HepG2 (cell line): ENCODE measurements around the gene SLC2A5. TPM values are rescaled to one million over a fixed set of nuclear protein-coding genes. Genes with fewer than 3 reads are reported as not detected.

Source experiments
- ATF3 ChIP-seq: sonication (generic); formaldehyde crosslinking; IDR thresholded peaks from 2 replicates; pipeline ENCODE4 v1.4.0; 2020; ENCODE audit warnings: missing genetic modification reagents
- E2F5 ChIP-seq: sonication (generic); formaldehyde crosslinking; conservative IDR thresholded peaks from 2 replicates; pipeline ENCODE4 v1.4.0; 2020; ENCODE audit warnings: missing genetic modification reagents
- EP300 ChIP-seq, 3 experiments: sonication (generic) in 1 of 3; formaldehyde crosslinking in 1 of 3; IDR thresholded peaks; 2 replicates each; pipeline versions ENCODE4 v1.5.1 to v1.6.1; 2011 to 2020; ENCODE audit warnings: low read depth in 2 of 3, low read length in 2 of 3, borderline replicate concordance in 1 of 3, improper control_type of control experiment in 1 of 3, mild to moderate bottlenecking in 1 of 3, missing genetic modification reagents in 1 of 3, moderate library complexity in 1 of 3
- HOXA3 ChIP-seq: sonication (generic); formaldehyde crosslinking; IDR thresholded peaks from 2 replicates; pipeline ENCODE4 v1.5.0; 2020; ENCODE audit warnings: missing genetic modification reagents
- KMT2A ChIP-seq: sonication (generic); formaldehyde crosslinking; IDR thresholded peaks from 2 replicates; pipeline ENCODE4 v1.4.0; 2020; ENCODE audit warnings: missing genetic modification reagents
- MEIS2 ChIP-seq: sonication (generic); formaldehyde crosslinking; IDR thresholded peaks from 2 replicates; pipeline ENCODE4 v1.9.0; 2021; ENCODE audit warnings: mild to moderate bottlenecking, missing genetic modification reagents
- NBN ChIP-seq: fragments of 450-650 bp; conservative IDR thresholded peaks from 2 replicates; pipeline ENCODE4 v1.6.1; 2017
- NR2F1 ChIP-seq, 2 experiments: fragments of 450-650 bp in 1 of 2; formaldehyde crosslinking in 1 of 2; IDR thresholded peaks; 2 replicates each; pipeline versions ENCODE4 v1.5.0 to v1.6.1; 2016 to 2020; ENCODE audit warnings: mild to moderate bottlenecking in 1 of 2, missing compliant biosample characterization in 1 of 2, missing genetic modification reagents in 1 of 2, moderate library complexity in 1 of 2
- PBX3 ChIP-seq: sonication (generic); formaldehyde crosslinking; IDR thresholded peaks from 2 replicates; pipeline ENCODE4 v1.8.1; 2023; ENCODE audit warnings: missing genetic modification reagents, inconsistent platforms, borderline replicate concordance
- RFXAP ChIP-seq: sonication (generic); formaldehyde crosslinking; IDR thresholded peaks from 2 replicates; pipeline ENCODE4 v1.4.0; 2020; ENCODE audit warnings: missing genetic modification reagents, borderline replicate concordance
- SALL2 ChIP-seq: sonication (generic); formaldehyde crosslinking; IDR thresholded peaks from 2 replicates; pipeline ENCODE4 v1.8.1; 2023; ENCODE audit warnings: mild to moderate bottlenecking, missing genetic modification reagents, inconsistent platforms
- SNAPC4 ChIP-seq: sonication (generic); formaldehyde crosslinking; IDR thresholded peaks from 2 replicates; pipeline ENCODE4 v1.4.0; 2020; ENCODE audit warnings: mild to moderate bottlenecking, missing genetic modification reagents
- SRSF9 ChIP-seq: fragments of 200-400 bp; formaldehyde crosslinking; IDR thresholded peaks from 2 replicates; pipeline ENCODE4 v1.6.1; 2018; ENCODE audit warnings: borderline replicate concordance, mild to moderate bottlenecking, low read depth, low read length; ENCODE audit not compliant: insufficient read depth, poor library complexity, severe bottlenecking
- ZKSCAN8 ChIP-seq: IDR thresholded peaks from 2 replicates; pipeline ENCODE4 v1.6.1; 2016; ENCODE audit warnings: borderline replicate concordance, missing genetic modification reagents, missing compliant biosample characterization
- ZNF225 ChIP-seq: sonication (generic); formaldehyde crosslinking; IDR thresholded peaks from 2 replicates; pipeline ENCODE4 v1.4.0; 2020; ENCODE audit warnings: mild to moderate bottlenecking, missing genetic modification reagents
- ZNF350 ChIP-seq: sonication (generic); formaldehyde crosslinking; IDR thresholded peaks from 2 replicates; pipeline ENCODE4 v1.4.0; 2020; ENCODE audit warnings: mild to moderate bottlenecking, low read depth, missing genetic modification reagents, borderline replicate concordance
- ZNF501 ChIP-seq: sonication (generic); formaldehyde crosslinking; IDR thresholded peaks from 2 replicates; pipeline ENCODE4 v1.5.1; 2020; ENCODE audit warnings: mild to moderate bottlenecking, moderate library complexity, missing genetic modification reagents
- ZNF562 ChIP-seq: sonication (generic); formaldehyde crosslinking; IDR thresholded peaks from 2 replicates; pipeline ENCODE4 v1.8.0; 2022; ENCODE audit warnings: missing genetic modification reagents, borderline replicate concordance
- ZNF563 ChIP-seq: sonication (generic); formaldehyde crosslinking; IDR thresholded peaks from 2 replicates; pipeline ENCODE4 v1.8.0; 2022; ENCODE audit warnings: mild to moderate bottlenecking, moderate library complexity, missing genetic modification reagents
- ZNF580 ChIP-seq: IDR thresholded peaks from 2 replicates; pipeline ENCODE4 v1.6.1; 2016; ENCODE audit warnings: low read depth, borderline replicate concordance
- ZNF839 ChIP-seq: sonication (generic); formaldehyde crosslinking; IDR thresholded peaks from 2 replicates; pipeline ENCODE4 v1.4.0; 2020; ENCODE audit warnings: missing genetic modification reagents, mild to moderate bottlenecking, borderline replicate concordance
- polyA plus RNA-seq, 8 experiments: library from polyadenylated mRNA; depleted of rRNA in 3 of 8; stranded (reverse) in 7 of 8; unstranded in 1 of 8; fragments of >200 nt; fragmentation: Illumina TruSeq in 4 of 8; extraction: Trizol in 4 of 8; gene quantifications; 2 replicates each; pipeline versions ENCODE4 v1.2.1 to v1.2.3, GENCODE V29; 2011 to 2016; ENCODE audit warnings: low read depth in 4 of 8, missing spikeins in 1 of 8, mixed read lengths in 1 of 8; ENCODE audit not compliant: insufficient read depth in 1 of 8
- total RNA-seq, 5 experiments: library from RNA; depleted of rRNA; stranded (reverse); fragments of >200 nt; fragmentation: Illumina TruSeq; extraction: Trizol; gene quantifications; 2 replicates each; pipeline ENCODE4 v1.2.3, GENCODE V29; 2016; ENCODE audit warnings: low read depth in 1 of 5

The SLC2A5 gene
- total and polyA plus RNA-seq, 2 of the 13 experiments (the other 11 are each of a cell fraction or from before 2014, with no cell fraction given): 0.04 to 0.54 TPM

- TF ChIP-seq SNAPC4 (CRISPR knock-in tag) (no peak), RFXAP (CRISPR knock-in tag) (no peak), NBN (no peak), SRSF9 (no peak), ATF3 (CRISPR knock-in tag) (no peak), ZNF350 (CRISPR knock-in tag) (no peak), ZNF501 (CRISPR knock-in tag) (no peak), ZNF563 (CRISPR knock-in tag) (peak; percentile 78; the same call in 1 of the 2 replicates), MEIS2 (CRISPR knock-in tag) (peak; percentile 68), ZKSCAN8 (CRISPR knock-in tag) (0 out of 2 replicates have a peak, but pooled peaks have one; percentile 23), PBX3 (CRISPR knock-in tag) (no peak; the same call in 1 of the 2 replicates), ZNF562 (CRISPR knock-in tag) (no peak), ZNF839 (CRISPR knock-in tag) (no peak), ZNF225 (no peak), SALL2 (CRISPR knock-in tag) (no peak), EP300 (IDR thresholded peaks at IDR 0.05; ENCODE audit: low read depth in 2 of 2, low read length in 2 of 2) (no peak; a peak in 1 of 4 replicates), EP300 (CRISPR knock-in tag; IDR thresholded peaks at IDR 0.05; ENCODE audit: borderline replicate concordance) (no peak), NR2F1 (CRISPR knock-in tag; IDR thresholded peaks at IDR 0.05) (no peak), KMT2A (CRISPR knock-in tag) (no peak), ZNF580 (no peak), E2F5 (CRISPR knock-in tag) (no peak), HOXA3 (CRISPR knock-in tag) (no peak)
Measured at GRCh38 chr1:9066945-9067807, 2.3 kb downstream of the SLC2A5 start (continued).
